GM21786 (cell line): ENCODE data around the gene ANO7.

Experiments
- ATAC-seq: cut with Tn5 transposase; IDR thresholded peaks from one replicate; pipeline ENCODE4 v1.9.1; 2021; ENCODE audit not compliant: unreplicated experiment

Gene ANO7

DNA sequence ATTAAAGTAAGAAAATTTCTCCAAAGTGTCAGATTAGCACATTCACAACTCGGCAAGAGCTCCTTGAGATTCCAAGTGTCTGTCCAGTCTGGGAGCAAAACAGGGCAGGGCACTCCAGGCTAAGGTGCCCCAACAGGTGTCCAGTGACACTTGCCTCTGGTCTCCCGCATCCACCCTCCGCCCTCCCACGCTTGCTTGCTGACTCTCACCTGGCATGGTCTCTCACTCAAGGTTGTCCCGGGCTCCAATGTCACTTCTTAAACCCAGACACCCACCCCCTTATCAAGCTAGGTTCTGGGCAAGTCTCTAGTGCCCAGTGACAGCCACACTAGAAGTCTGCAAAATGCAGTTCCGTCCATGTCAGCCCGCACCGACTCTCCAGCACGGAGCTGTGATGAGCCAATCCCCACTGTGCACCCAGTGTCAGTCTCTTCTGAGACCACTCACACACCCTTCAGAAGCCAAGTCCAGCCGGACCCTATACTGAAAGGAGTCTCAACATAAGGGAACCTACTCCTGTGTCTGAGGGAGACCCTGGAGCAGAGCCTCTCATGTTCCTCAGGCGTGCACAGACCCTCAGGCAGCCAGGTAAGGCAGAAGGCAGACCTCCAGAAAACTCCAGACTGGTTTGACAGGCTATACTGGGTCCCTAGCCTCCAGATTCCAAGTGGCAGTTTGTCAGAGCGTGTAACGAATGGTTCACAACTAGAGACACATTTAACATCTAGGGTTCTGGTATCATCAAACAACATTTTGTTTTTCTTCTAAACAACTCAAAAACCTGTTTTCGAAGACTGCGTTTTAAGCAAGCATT, 81.4 kb downstream of the ANO7 start:
- ATAC-seq: no peak

DNA sequence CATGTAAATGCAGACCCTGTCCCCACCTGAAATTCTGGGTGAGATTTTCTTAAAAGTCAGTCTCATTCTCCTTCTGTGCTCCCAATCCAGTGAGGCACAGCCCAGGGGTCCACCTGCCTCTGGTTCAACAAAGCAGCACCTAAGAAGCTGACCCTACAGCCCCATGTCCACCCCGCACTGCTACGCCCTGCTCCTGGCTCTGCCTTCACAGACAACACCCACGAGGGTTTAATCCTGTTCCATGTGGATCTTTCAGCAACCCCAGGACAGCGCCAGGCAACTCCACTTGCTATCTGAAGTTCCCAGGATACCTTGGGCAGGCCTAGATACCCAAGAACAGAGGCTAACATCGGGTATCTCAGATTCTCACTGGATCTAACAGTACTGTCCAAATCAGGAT, 82.1 kb downstream of the ANO7 start:
- no peak for ATAC-seq

- peak; percentile 45 for ATAC-seq
These were observed 83.3 kb downstream of the ANO7 start for GRCh38 chr2:241271706-241272302.

DNA sequence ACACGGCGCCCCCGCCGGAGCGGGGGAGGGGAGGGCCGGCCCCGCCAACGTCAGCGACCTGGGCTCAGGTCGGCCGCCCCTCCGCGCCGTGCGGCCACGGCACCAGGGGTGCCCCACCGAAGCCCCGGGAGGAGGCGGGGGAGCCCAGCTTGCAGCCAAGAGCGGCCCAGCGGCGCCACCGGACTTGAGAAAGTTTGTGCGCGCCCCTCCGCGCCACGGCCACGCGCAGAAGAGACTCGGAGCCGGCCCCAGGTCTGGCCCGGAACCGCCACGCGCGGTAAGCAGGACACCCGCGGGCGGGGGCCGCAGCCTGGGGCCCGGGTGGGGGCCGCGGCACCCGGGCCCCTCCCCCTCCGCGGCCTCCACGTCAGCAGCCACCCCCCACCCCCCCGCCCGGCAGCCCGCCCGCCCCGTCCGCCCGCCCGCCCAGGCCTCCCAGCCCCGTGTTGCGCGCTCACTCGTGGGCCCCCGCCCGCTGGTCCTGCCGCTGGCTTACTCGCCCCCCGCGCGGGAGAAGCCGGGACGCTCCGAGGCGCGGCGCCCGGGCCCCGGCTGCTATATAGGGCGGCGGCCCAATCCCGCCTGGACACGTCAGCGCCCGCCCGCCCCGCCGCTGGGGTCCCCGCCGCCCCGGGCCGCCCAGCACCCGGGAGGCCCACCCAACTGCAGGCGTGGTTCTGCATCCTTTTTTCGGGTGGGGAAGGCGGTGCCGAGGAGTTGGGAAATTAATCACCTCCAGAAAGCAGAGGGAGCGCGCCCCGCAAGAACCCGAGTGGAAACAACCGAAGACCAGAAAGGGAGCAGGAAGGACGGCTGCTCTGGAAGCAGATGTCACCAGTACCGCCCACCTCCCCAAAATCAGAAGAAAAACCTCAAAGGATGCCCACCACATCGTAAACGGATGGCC, 84.1 kb downstream of the ANO7 start:
- ATAC-seq: peak; percentile 41

DNA sequence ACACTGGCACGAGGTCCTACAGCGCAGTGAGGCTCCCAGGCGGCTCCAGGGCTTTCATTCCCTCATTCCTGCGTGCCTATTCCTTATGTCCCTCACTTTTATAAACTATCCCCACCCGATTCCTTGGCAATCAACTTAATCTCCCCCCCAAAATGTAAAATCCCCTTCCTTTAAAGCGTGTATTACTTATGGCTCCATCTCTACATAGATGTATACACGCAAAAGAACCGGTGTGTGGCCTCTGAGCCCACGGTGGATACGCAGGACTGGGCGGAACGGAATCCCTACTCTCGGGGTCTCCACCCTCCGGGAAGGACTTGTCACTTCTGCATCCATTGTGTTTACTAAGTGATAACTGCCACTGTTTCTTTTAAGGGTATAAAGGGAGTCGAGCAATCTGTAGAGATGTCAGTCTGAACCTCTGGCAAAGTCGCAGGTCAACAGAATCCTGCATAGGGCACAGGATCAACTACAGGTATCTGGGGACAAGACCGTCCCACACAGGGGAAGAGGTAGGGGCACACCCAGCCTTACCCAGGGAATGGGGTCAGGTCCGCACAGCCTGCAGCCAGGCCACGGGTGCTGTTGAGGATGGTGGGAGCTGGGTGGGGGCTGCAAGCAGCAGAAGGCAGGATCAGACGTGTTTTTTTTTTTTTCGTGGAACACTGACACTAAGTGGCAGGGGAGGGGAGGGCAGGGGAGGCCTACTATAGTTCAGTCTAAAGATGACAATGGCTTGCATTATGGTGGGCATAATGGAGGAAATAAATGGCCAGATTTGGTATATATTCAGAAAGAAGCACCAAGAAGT, 84.9 kb downstream of the ANO7 start:
- no peak for ATAC-seq

- ATAC-seq: no peak
These were observed 85.7 kb downstream of the ANO7 start for GRCh38 chr2:241274127-241274526.
